Measurements from ENCODE around the gene HSPA4.

- TF ChIP-seq MAX (IDR thresholded peaks at IDR 0.05) = no peak
- TF ChIP-seq RAD21 (IDR thresholded peaks at IDR 0.05) = no peak
- no peak for TF ChIP-seq SP1 (IDR thresholded peaks at IDR 0.05)
Measured at GRCh38 chr5:133121611-133122150, 69.9 kb downstream of the HSPA4 start.

Measured in liver (tissue), 2 donors.